ENCODE data around the gene CDK13. TPM values are rescaled to one million over a fixed set of nuclear protein-coding genes. Genes with fewer than 3 reads are reported as not detected.

CDK13 gene
- total RNA-seq, 1 donor from 2014 or later = 50.2 TPM

DNA sequence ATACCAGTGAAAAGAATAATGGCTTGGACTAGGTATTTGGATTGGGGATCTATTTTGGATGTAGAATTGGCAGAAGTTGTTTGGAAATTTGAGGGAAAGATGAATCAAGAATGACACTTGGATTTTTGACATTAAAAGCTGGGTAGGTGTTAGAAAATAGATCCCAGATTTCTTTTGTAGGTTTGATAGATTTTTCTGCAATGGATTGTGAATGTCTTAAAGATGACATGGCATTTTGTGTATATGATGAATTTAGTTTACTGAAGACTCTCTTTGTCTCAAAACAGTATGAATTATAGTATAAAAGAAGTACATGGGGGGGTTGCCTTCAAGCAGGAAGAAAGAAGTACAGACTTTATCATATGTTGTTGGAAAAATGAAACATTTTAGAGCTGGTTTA is 108.6 kb downstream of the CDK13 start:
- no peaks in the 10 kb centered on the region for H3K9me3 Mint-ChIP-seq
- H3K27ac Mint-ChIP-seq (ENCODE audit: unreplicated experiment) = peak overlapping the region; percentile 76
- H3K27me3 Mint-ChIP-seq (ENCODE audit: low read depth) = no peaks in the 10 kb centered on the region
- TF ChIP-seq, protein P1, sequence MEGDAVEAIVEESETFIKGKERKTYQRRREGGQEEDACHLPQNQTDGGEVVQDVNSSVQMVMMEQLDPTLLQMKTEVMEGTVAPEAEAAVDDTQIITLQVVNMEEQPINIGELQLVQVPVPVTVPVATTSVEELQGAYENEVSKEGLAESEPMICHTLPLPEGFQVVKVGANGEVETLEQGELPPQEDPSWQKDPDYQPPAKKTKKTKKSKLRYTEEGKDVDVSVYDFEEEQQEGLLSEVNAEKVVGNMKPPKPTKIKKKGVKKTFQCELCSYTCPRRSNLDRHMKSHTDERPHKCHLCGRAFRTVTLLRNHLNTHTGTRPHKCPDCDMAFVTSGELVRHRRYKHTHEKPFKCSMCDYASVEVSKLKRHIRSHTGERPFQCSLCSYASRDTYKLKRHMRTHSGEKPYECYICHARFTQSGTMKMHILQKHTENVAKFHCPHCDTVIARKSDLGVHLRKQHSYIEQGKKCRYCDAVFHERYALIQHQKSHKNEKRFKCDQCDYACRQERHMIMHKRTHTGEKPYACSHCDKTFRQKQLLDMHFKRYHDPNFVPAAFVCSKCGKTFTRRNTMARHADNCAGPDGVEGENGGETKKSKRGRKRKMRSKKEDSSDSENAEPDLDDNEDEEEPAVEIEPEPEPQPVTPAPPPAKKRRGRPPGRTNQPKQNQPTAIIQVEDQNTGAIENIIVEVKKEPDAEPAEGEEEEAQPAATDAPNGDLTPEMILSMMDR (conservative IDR thresholded peaks at IDR 0.05) = no peak
- peaks cover 5% of the 10 kb centered on the region for H3K36me3 Mint-ChIP-seq (ENCODE audit: low read depth)
- H3K4me3 Mint-ChIP-seq = no peak overlapping the region
- H3K4me1 Mint-ChIP-seq = peaks cover 9% of the 10 kb centered on the region
- DNase-seq (ENCODE audit: low read depth, low spot score) = no peak

DNA sequence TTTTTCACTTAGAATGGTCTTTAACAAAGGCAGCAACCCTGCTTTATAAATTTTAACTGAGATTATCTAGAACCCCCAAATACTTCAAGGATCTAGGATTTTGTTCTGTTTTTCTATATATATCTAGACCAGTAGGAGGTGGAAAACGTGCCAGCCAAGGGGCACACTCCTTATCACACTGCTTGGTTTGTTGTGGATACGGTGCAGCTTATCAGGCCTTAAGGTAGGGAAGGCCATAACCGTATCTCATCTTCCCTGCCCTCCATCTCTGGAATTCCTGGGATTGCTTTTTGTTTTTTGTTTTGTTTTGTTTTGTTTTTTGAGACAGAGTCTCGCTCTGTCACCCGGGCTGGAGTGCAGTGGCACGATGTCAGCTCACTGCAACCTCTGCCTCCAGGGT is 109.0 kb downstream of the CDK13 start:
- Mint-ChIP-seq H3K36me3 (ENCODE audit: low read depth) (peaks cover 5% of the 10 kb centered on the region), H3K27me3 (ENCODE audit: low read depth) (no peaks in the 10 kb centered on the region), H3K4me1 (peaks cover 9% of the 10 kb centered on the region), H3K9me3 (no peaks in the 10 kb centered on the region), H3K27ac (ENCODE audit: unreplicated experiment) (no peak overlapping the region), H3K4me3 (no peak overlapping the region)
- DNase-seq (ENCODE audit: low read depth, low spot score) = no peak
- TF ChIP-seq, protein P1 (conservative IDR thresholded peaks at IDR 0.05) = no peak

DNA sequence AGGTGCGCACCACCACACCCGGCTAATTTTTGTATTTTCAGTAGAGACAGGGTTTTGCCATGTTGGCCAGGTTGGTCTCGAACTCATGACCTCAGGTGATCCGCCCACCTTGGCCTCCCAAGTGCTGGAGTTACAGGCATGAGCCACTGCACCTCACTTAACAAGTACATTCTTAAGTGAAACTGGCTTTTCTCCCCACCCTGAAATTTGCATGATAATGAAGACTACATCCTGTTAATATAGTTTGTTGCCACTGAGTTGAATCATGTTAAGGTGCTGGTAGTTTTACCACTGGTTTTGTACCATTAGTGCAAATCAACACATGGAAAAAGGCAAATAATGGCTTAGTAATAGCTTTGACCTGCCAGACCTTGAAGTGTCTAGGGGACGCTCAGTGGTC is 122.2 kb downstream of the CDK13 start:
- TF ChIP-seq, protein P1 (conservative IDR thresholded peaks at IDR 0.05) = no peak
- Mint-ChIP-seq H3K27me3 (ENCODE audit: low read depth) (no peaks in the 10 kb centered on the region), H3K36me3 (ENCODE audit: low read depth) (peaks cover 2% of the 10 kb centered on the region), H3K4me1 (no peaks in the 10 kb centered on the region), H3K4me3 (no peak overlapping the region), H3K27ac (ENCODE audit: unreplicated experiment) (no peak overlapping the region), H3K9me3 (no peaks in the 10 kb centered on the region)
- no peak for DNase-seq (ENCODE audit: low read depth, low spot score)

DNA sequence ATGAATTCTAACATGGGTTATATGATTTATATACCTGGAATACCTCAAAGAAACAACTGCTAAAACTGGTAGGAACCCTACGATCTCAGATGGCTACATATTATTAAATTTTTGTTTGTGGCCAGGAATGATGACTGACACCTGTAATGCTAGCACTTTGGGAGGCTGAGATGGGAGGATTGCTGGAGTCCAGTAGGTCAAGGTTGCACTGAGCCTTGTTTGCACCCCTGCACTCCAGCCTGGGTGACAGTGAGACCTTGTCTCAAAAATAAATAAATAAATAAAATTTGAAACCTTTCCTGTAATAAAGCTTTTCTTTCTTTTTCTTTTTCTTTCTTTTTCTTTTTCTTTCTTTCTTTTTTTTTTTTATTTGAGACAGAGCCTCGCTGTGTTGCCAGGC is 123.2 kb downstream of the CDK13 start:
- no peak overlapping the region for H3K27ac Mint-ChIP-seq (ENCODE audit: unreplicated experiment)

DNA sequence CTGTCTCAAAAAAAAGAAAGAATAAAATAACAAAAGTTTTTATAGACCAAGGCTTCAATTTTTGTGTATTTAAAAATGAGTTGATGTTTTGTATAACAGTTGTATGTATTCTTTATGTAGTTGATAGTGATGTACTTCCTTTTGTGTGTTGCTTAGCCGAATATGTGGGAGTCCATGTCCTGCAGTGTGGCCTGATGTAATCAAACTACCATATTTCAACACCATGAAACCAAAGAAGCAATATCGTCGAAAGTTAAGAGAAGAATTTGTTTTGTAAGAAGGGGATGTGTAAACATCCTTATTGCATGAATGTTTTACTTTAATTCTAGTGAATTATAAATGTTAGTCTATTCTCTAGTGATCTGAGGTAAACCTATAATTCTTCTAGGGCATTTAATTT is 127.8 kb downstream of the CDK13 start:
- Mint-ChIP-seq H3K27me3 (ENCODE audit: low read depth) (no peaks in the 10 kb centered on the region), H3K4me3 (no peak overlapping the region), H3K4me1 (no peaks in the 10 kb centered on the region), H3K36me3 (ENCODE audit: low read depth) (no peaks in the 10 kb centered on the region), H3K27ac (ENCODE audit: unreplicated experiment) (no peak overlapping the region), H3K9me3 (no peaks in the 10 kb centered on the region)
- no peak for DNase-seq (ENCODE audit: low read depth, low spot score)
- TF ChIP-seq, protein P1 (conservative IDR thresholded peaks at IDR 0.05) = no peak

More for the DNA sequence above, 123.2 kb downstream of the CDK13 start:
- no peak overlapping the region for H3K4me3 Mint-ChIP-seq
- H3K4me1 Mint-ChIP-seq = no peaks in the 10 kb centered on the region
- DNase-seq (ENCODE audit: low read depth, low spot score) = no peak
- H3K36me3 Mint-ChIP-seq (ENCODE audit: low read depth) = peaks cover 2% of the 10 kb centered on the region
- H3K9me3 Mint-ChIP-seq = no peaks in the 10 kb centered on the region
- TF ChIP-seq, protein P1 (conservative IDR thresholded peaks at IDR 0.05) = no peak
- no peaks in the 10 kb centered on the region for H3K27me3 Mint-ChIP-seq (ENCODE audit: low read depth)

DNA sequence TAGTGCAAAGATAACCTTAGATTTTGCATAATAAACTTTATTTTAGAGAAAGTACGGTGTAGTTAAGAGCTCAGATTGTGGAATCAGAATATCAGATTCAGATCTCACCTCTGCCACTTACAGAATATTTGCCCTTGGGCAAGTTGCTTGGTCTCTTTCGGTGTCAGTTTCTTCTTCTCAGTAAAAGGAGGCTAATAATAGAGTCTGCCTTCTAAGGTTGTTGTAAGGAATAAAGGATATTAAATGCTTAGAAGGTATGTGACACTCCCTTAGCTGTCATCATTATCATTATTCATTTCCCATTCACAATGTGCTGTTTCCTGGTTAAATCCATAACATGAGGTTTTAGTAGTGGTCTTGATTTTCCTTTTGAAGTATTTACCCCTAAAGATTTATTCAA is 142.1 kb downstream of the CDK13 start:
- Mint-ChIP-seq H3K27me3 (ENCODE audit: low read depth) (no peaks in the 10 kb centered on the region), H3K36me3 (ENCODE audit: low read depth) (peaks cover 17% of the 10 kb centered on the region), H3K4me3 (no peak overlapping the region), H3K27ac (ENCODE audit: unreplicated experiment) (no peak overlapping the region), H3K4me1 (peaks cover 7% of the 10 kb centered on the region), H3K9me3 (no peaks in the 10 kb centered on the region)
- DNase-seq (ENCODE audit: low read depth, low spot score) = no peak
- TF ChIP-seq, protein P1 (conservative IDR thresholded peaks at IDR 0.05) = no peak
